ENCODE results near the gene IKZF2. TPM values are rescaled to one million over a fixed set of nuclear protein-coding genes. Genes with fewer than 3 reads are reported as not detected.

The IKZF2 gene
- total and polyA plus RNA-seq, 2 of the 4 experiments (the other 2 are of a cell fraction): 2.1 to 25.5 TPM

GRCh38 chr2:212949786-212950185 is 201.6 kb downstream of the IKZF2 start:
- Histone ChIP-seq H4K20me1 (ENCODE audit: insufficient read depth, low read length) (no peaks in the 10 kb centered on the region), H3K79me1 (ENCODE audit: low read depth in 1 of 2, low read length in 2 of 2) (no peaks in the 10 kb centered on the region), H3K14ac (replicated peaks; ENCODE audit: low read depth, low read length) (no peak overlapping the region), H2AK5ac (ENCODE audit: low read depth, low read length) (no peak overlapping the region), H4K91ac (ENCODE audit: insufficient read depth, low read depth, low read length) (no peak overlapping the region), H3K27ac (ENCODE audit: insufficient read depth, low read length) (no peak overlapping the region), H3K9ac (ENCODE audit: low read depth, low read length) (no peak overlapping the region), H2BK15ac (ENCODE audit: low read depth, low read length) (no peak overlapping the region), H2BK5ac (ENCODE audit: low read depth, low read length, poor library complexity, severe bottlenecking) (no peak overlapping the region), H3K23ac (ENCODE audit: low read depth, low read length) (no peak overlapping the region), H3K4me1 (ENCODE audit: control insufficient read depth, insufficient read depth, low read length) (no peaks in the 10 kb centered on the region), H3K9me1 (ENCODE audit: insufficient read depth, low read length) (no peaks in the 10 kb centered on the region), H2BK20ac (ENCODE audit: low read depth, low read length) (no peak overlapping the region), H4K5ac (ENCODE audit: low read depth, low read length) (no peak overlapping the region), H3K18ac (ENCODE audit: low read depth, low read length) (no peak overlapping the region), H3K4ac (ENCODE audit: low read depth, low read length) (no peak overlapping the region), H3K56ac (ENCODE audit: extremely low read depth, insufficient read depth, low read length) (no peak overlapping the region), H2AFZ (replicated peaks; ENCODE audit: low read length, poor library complexity) (no peak overlapping the region), H2AK9ac (replicated peaks; ENCODE audit: low read depth, low read length, poor library complexity) (no peak overlapping the region), H3K27me3 (ENCODE audit: control insufficient read depth, insufficient read depth, low read length) (no peaks in the 10 kb centered on the region), H2BK120ac (ENCODE audit: low read depth, low read length) (no peak overlapping the region), H3K4me3 (ENCODE audit: insufficient read depth, low read depth, low read length) (no peak overlapping the region), H3K9me3 (ENCODE audit: control insufficient read depth, insufficient read depth, low read length) (no peaks in the 10 kb centered on the region), H3K36me3 (ENCODE audit: control insufficient read depth, insufficient read depth, low read length) (no peaks in the 10 kb centered on the region), H3K4me2 (ENCODE audit: low read depth, low read length) (no peak overlapping the region), H4K8ac (ENCODE audit: low read depth in 2 of 2, low read length in 2 of 2) (no peak overlapping the region)
- in situ Hi-C loops (cut with MboI; ENCODE audit: low sequenced_read_pairs) (no loop called here), intact Hi-C loops (cut with micrococcal nuclease) (no loop called here), dilution Hi-C loops (cut with HindIII; ENCODE audit: low sequenced_read_pairs, unreplicated experiment) (no loop called here)
- TF ChIP-seq USF2 (IDR thresholded peaks at IDR 0.05; ENCODE audit: low read depth, low read length) (no peak), MXI1 (IDR thresholded peaks at IDR 0.05; ENCODE audit: borderline replicate concordance, low read depth, low read length) (no peak)
- ATAC-seq (ENCODE audit: low read depth) (no peak), DNase-seq (no peak)
- ChIA-PET CTCF (no interaction called here), POLR2A (ENCODE audit: unreplicated experiment) (no interaction called here)
- no CpG with 5 or more reads among the region's 1 CpG for WGBS, 2 experiments (ENCODE audit: extremely low coverage in 2 of 2, insufficient read length in 1 of 2)
- no TSS peak for BruUV-seq (replicated peaks)

Other genes starting within 250 kb of the IKZF2 start
- gene SPAG16, start 132.9 kb upstream of the IKZF2 start, total RNA-seq (2012; rRNA removed): 7.3 and 16.9 TPM in 2 replicates
- 12.8 and 13.5 TPM in 2 replicates for gene SPAG16, start 132.9 kb upstream of the IKZF2 start, polyA plus RNA-seq (2012; rRNA removed)

Data from IMR-90 (cell line).